Bronchial epithelial cell (primary cell): ENCODE results near the gene ARL6IP4. TPM values are rescaled to one million over a fixed set of nuclear protein-coding genes. Genes with fewer than 3 reads are reported as not detected.

Experiments used
- DNase-seq: peaks from one replicate; pipeline ENCODE4 v3.0.0-alpha.2; 2010; ENCODE audit warnings: low read depth
- FAIRE-seq: peaks from 2 replicates; lab custom pipeline; 2011; peaks lifted over from hg19 to GRCh38; lab: Jason Lieb, UNC
- H3K27me3 ChIP-seq: 2 replicates; pipeline ENCODE4 v1.5.1; 2011; ENCODE audit warnings: low read length; ENCODE audit not compliant: control insufficient read depth, insufficient read depth
- H3K36me3 ChIP-seq: 2 replicates; pipeline ENCODE4 v1.5.1; 2011; ENCODE audit warnings: low read length; ENCODE audit not compliant: control insufficient read depth, insufficient read depth
- H3K4me3 ChIP-seq: 2 replicates; pipeline ENCODE4 v1.5.1; 2011; ENCODE audit warnings: mild to moderate bottlenecking, low read depth, low read length, control low read depth
- CTCF ChIP-seq: IDR thresholded peaks from 2 replicates; pipeline ENCODE4 v1.5.1; 2011; ENCODE audit warnings: mild to moderate bottlenecking, moderate library complexity, low read length, control low read depth, inconsistent platforms; ENCODE audit not compliant: insufficient read depth, severe bottlenecking
- total RNA-seq: library from RNA; depleted of rRNA; stranded (reverse); fragments of >200 nt; gene quantifications from 2 replicates; pipeline ENCODE4 v1.2.1, GENCODE V29; 2014

Gene ARL6IP4
- total RNA-seq, 1 donor from 2014 or later, result 158 TPM

GRCh38 chr12:122986258-122986871 lies 5.9 kb downstream of the ARL6IP4 start:
- H3K27me3 ChIP-seq, result no peaks in the 10 kb centered on the region
- TF ChIP-seq CTCF, result no peak
- peaks cover 18% of the 10 kb centered on the region for H3K36me3 ChIP-seq
- DNase-seq (no peak), FAIRE-seq (no peak)
- no peak overlapping the region for H3K4me3 ChIP-seq

GRCh38 chr12:122987086-122987951 lies 6.8 kb downstream of the ARL6IP4 start:
- no peak overlapping the region for H3K4me3 ChIP-seq
- no peaks in the 10 kb centered on the region for H3K27me3 ChIP-seq
- TF ChIP-seq CTCF, result no peak
- peak; percentile 7 for DNase-seq
- peaks cover 14% of the 10 kb centered on the region for H3K36me3 ChIP-seq
- FAIRE-seq, result no peak

GRCh38 chr12:122988036-122988435 lies 7.6 kb downstream of the ARL6IP4 start:
- DNase-seq (no peak), FAIRE-seq (no peak)
- peaks cover 10% of the 10 kb centered on the region for H3K36me3 ChIP-seq
- H3K27me3 ChIP-seq, result no peaks in the 10 kb centered on the region
- H3K4me3 ChIP-seq, result no peak overlapping the region
- TF ChIP-seq CTCF, result no peak

- Histone ChIP-seq H3K4me3 (no peak overlapping the region), H3K36me3 (peaks cover 7% of the 10 kb centered on the region), H3K27me3 (no peaks in the 10 kb centered on the region)
- TF ChIP-seq CTCF, result no peak
- DNase-seq (no peak), FAIRE-seq (no peak)
These were observed 8.2 kb downstream of the ARL6IP4 start for GRCh38 chr12:122988612-122989212.

- DNase-seq, result no peak
- H3K27me3 ChIP-seq, result no peaks in the 10 kb centered on the region
- H3K36me3 ChIP-seq, result peaks cover 7% of the 10 kb centered on the region
- no peak for TF ChIP-seq CTCF
- FAIRE-seq, result no peak
- H3K4me3 ChIP-seq, result no peak overlapping the region
These were observed 8.9 kb downstream of the ARL6IP4 start for GRCh38 chr12:122989225-122989839.
